ENCODE results near the gene SCAPER.
A peak's percentile ranks its signal among the peaks of the same experiment; 100 is the strongest.

Gene SCAPER

DNA sequence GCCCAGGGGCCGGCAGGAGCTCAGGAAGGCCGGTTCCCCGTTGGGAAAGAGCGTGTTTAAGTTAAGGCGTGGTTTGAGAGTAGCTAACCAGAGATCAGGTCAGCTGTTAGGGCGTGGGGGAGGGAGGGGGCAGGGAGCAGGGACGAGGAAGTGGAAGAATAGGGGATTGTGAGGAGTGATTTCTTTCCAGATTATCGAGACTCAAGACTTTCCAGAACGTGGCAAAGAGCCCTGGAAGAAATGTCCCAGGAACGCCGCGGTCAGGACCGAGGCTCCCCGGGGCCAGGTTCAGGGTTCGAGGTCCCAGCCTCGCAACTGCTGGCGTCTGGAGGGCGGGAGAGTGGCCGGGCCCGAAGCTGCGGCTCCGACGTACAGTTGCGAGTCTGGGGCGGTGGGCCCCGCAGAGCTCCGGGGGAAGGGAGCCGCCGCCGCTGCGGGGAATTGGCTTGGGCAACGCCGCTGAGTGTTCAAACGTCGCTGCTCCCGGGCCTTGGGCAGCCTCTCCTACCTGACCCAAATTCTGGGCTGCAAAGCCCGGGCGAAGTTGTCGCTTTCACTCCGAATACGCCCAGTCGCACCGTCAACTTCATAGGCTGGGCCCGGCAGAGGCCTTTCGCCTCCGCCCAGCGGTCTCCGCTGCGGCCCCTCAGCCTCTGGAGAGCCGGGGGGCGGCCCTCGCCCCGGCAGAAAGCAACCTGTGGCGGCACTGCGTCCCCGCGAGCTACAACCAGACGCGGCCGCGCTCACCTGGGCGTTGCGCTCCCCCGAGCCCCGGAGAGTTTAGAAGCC lies 559.1 kb downstream of the SCAPER start (continued):
- TF ChIP-seq ZNF23 (tag by site-specific recombination; IDR thresholded peaks at IDR 0.05; ENCODE audit: borderline replicate concordance), result no peak
- TF ChIP-seq SP2 (tag by site-specific recombination; IDR thresholded peaks at IDR 0.05), result peak; percentile 62
- TF ChIP-seq ZIC2 (tag by site-specific recombination; IDR thresholded peaks at IDR 0.05), result peak; percentile 88
- TF ChIP-seq FEZF1 (tag by site-specific recombination; IDR thresholded peaks at IDR 0.05), result no peak
- TF ChIP-seq ZNF121 (tag by site-specific recombination; IDR thresholded peaks at IDR 0.05), result no peak
- TF ChIP-seq, protein P1, sequence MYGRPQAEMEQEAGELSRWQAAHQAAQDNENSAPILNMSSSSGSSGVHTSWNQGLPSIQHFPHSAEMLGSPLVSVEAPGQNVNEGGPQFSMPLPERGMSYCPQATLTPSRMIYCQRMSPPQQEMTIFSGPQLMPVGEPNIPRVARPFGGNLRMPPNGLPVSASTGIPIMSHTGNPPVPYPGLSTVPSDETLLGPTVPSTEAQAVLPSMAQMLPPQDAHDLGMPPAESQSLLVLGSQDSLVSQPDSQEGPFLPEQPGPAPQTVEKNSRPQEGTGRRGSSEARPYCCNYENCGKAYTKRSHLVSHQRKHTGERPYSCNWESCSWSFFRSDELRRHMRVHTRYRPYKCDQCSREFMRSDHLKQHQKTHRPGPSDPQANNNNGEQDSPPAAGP (tag by site-specific recombination; IDR thresholded peaks at IDR 0.05), result peak; percentile 66
- TF ChIP-seq ZNF221 (tag by site-specific recombination; IDR thresholded peaks at IDR 0.05; ENCODE audit: borderline replicate concordance), result no peak
- TF ChIP-seq KLF10 (tag by site-specific recombination; IDR thresholded peaks at IDR 0.05), result no peak
- peak; percentile 98 for TF ChIP-seq ZFP69B (tag by site-specific recombination; IDR thresholded peaks at IDR 0.05)
- no peak for TF ChIP-seq ZNF423 (tag by site-specific recombination; IDR thresholded peaks at IDR 0.05)
- TF ChIP-seq, protein P2, sequence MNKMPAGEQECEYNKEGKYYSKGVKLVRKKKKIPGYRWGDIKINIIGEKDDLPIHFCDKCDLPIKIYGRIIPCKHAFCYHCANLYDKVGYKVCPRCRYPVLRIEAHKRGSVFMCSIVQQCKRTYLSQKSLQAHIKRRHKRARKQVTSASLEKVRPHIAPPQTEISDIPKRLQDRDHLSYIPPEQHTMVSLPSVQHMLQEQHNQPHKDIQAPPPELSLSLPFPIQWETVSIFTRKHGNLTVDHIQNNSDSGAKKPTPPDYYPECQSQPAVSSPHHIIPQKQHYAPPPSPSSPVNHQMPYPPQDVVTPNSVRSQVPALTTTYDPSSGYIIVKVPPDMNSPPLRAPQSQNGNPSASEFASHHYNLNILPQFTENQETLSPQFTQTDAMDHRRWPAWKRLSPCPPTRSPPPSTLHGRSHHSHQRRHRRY (tag by site-specific recombination; IDR thresholded peaks at IDR 0.05), result no peak
- TF ChIP-seq ZNF16 (tag by site-specific recombination; IDR thresholded peaks at IDR 0.05; ENCODE audit: low read depth), result no peak
- no peak for TF ChIP-seq ZNF354C (tag by site-specific recombination; IDR thresholded peaks at IDR 0.05; ENCODE audit: borderline replicate concordance, low read depth)
- TF ChIP-seq, protein P3, sequence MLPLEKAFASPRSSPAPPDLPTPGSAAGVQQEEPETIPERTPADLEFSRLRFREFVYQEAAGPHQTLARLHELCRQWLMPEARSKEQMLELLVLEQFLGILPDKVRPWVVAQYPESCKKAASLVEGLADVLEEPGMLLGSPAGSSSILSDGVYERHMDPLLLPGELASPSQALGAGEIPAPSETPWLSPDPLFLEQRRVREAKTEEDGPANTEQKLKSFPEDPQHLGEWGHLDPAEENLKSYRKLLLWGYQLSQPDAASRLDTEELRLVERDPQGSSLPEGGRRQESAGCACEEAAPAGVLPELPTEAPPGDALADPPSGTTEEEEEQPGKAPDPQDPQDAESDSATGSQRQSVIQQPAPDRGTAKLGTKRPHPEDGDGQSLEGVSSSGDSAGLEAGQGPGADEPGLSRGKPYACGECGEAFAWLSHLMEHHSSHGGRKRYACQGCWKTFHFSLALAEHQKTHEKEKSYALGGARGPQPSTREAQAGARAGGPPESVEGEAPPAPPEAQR (tag by site-specific recombination; IDR thresholded peaks at IDR 0.05), result no peak
- no peak for TF ChIP-seq ZNF155 (tag by site-specific recombination; IDR thresholded peaks at IDR 0.05)
- 0 out of 2 replicates have a peak, but pooled peaks have one; percentile 8 for TF ChIP-seq BCL11B (tag by site-specific recombination; IDR thresholded peaks at IDR 0.05; ENCODE audit: low read depth)
- peak; percentile 44; the same call in 1 of the 2 replicates for TF ChIP-seq BCL11A (tag by site-specific recombination; IDR thresholded peaks at IDR 0.05; ENCODE audit: low read depth)
- TF ChIP-seq, protein P4, sequence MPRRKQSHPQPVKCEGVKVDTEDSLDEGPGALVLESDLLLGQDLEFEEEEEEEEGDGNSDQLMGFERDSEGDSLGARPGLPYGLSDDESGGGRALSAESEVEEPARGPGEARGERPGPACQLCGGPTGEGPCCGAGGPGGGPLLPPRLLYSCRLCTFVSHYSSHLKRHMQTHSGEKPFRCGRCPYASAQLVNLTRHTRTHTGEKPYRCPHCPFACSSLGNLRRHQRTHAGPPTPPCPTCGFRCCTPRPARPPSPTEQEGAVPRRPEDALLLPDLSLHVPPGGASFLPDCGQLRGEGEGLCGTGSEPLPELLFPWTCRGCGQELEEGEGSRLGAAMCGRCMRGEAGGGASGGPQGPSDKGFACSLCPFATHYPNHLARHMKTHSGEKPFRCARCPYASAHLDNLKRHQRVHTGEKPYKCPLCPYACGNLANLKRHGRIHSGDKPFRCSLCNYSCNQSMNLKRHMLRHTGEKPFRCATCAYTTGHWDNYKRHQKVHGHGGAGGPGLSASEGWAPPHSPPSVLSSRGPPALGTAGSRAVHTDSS (tag by site-specific recombination; IDR thresholded peaks at IDR 0.05), result no peak
- TF ChIP-seq ZNF654 (tag by site-specific recombination; IDR thresholded peaks at IDR 0.05; ENCODE audit: low read depth), result no peak
- TF ChIP-seq ZBTB21 (tag by site-specific recombination; IDR thresholded peaks at IDR 0.05), result no peak
- TF ChIP-seq ZNF785 (tag by site-specific recombination; IDR thresholded peaks at IDR 0.05), result no peak
- no peak for TF ChIP-seq ZNF510 (tag by site-specific recombination; IDR thresholded peaks at IDR 0.05; ENCODE audit: insufficient replicate concordance)
- TF ChIP-seq, protein P5, sequence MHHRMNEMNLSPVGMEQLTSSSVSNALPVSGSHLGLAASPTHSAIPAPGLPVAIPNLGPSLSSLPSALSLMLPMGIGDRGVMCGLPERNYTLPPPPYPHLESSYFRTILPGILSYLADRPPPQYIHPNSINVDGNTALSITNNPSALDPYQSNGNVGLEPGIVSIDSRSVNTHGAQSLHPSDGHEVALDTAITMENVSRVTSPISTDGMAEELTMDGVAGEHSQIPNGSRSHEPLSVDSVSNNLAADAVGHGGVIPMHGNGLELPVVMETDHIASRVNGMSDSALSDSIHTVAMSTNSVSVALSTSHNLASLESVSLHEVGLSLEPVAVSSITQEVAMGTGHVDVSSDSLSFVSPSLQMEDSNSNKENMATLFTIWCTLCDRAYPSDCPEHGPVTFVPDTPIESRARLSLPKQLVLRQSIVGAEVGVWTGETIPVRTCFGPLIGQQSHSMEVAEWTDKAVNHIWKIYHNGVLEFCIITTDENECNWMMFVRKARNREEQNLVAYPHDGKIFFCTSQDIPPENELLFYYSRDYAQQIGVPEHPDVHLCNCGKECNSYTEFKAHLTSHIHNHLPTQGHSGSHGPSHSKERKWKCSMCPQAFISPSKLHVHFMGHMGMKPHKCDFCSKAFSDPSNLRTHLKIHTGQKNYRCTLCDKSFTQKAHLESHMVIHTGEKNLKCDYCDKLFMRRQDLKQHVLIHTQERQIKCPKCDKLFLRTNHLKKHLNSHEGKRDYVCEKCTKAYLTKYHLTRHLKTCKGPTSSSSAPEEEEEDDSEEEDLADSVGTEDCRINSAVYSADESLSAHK (tag by site-specific recombination; IDR thresholded peaks at IDR 0.05), result no peak
- no peak for TF ChIP-seq ZNF514 (tag by site-specific recombination; IDR thresholded peaks at IDR 0.05)
- no peak for TF ChIP-seq ZNF830 (tag by site-specific recombination; IDR thresholded peaks at IDR 0.05; ENCODE audit: low read depth)

All from HEK293 (cell line).